ENCODE data around the gene VWDE. TPM values are rescaled to one million over a fixed set of nuclear protein-coding genes. Genes with fewer than 3 reads are reported as not detected.

Gene VWDE
- total and polyA plus RNA-seq, 10 donors: 0.13 to 0.97 (median 0.60) TPM; not detected in 3

GRCh38 chr7:12440229-12440628 is 36.6 kb upstream of the VWDE start:
- no peak for DNase-seq
- Histone ChIP-seq H3K9me3 (no peaks in the 10 kb centered on the region), H3K4me3 (no peak overlapping the region), H3K4me1 (no peaks in the 10 kb centered on the region), H3K36me3 (no peaks in the 10 kb centered on the region), H3K27me3 (replicated peaks in 1 of 7) (no peaks in the 10 kb centered on the region), H3K27ac (no peak overlapping the region)
- intact Hi-C loops (cut with DNase I; ENCODE audit: low total_unique reads): no loop called here
- WGBS, 5 donors: 88 to 89% (median 89%) methylated on average over 5 of the region's 5 CpGs
- TF ChIP-seq POLR2AphosphoS5 (IDR thresholded peaks at IDR 0.05) (no peak), CTCF (IDR thresholded peaks at IDR 0.05 in 8 of 11, conservative IDR thresholded peaks at IDR 0.05 in 3 of 11) (no peak), POLR2A (IDR thresholded peaks at IDR 0.05) (no peak)

GRCh38 chr7:12436896-12437535 is 33.4 kb upstream of the VWDE start:
- DNase-seq: no peak
- 43 to 58% (median 49%) methylated on average over 7 of the region's 7 CpGs for WGBS, 5 donors

GRCh38 chr7:12436126-12436525 is 32.5 kb upstream of the VWDE start:
- intact Hi-C loops (cut with DNase I; ENCODE audit: low total_unique reads): no loop called here
- Histone ChIP-seq H3K9me3 (no peaks in the 10 kb centered on the region), H3K27ac (no peak overlapping the region)

More at GRCh38 chr7:12436896-12437535, 33.4 kb upstream of the VWDE start:
- no peak overlapping the region for H3K27ac ChIP-seq
- peaks cover 0 to 3% (median 0%) of the 10 kb centered on the region in 7 donors for H3K27me3 ChIP-seq (replicated peaks in 1 of 7)
- TF ChIP-seq POLR2A (IDR thresholded peaks at IDR 0.05) (no peak), CTCF (IDR thresholded peaks at IDR 0.05 in 8 of 11, conservative IDR thresholded peaks at IDR 0.05 in 3 of 11) (no peak)
- no peaks in the 10 kb centered on the region for H3K9me3 ChIP-seq
- intact Hi-C loops (cut with DNase I; ENCODE audit: low total_unique reads): no loop called here
- H3K36me3 ChIP-seq: no peaks in the 10 kb centered on the region
- no peak overlapping the region for H3K4me3 ChIP-seq
- H3K4me1 ChIP-seq: no peaks in the 10 kb centered on the region

More at GRCh38 chr7:12436126-12436525, 32.5 kb upstream of the VWDE start:
- Histone ChIP-seq H3K4me1 (no peaks in the 10 kb centered on the region), H3K4me3 (no peak overlapping the region), H3K27me3 (replicated peaks in 1 of 7) (peaks cover 0 to 12% (median 0%) of the 10 kb centered on the region in 7 donors), H3K36me3 (no peaks in the 10 kb centered on the region)
- TF ChIP-seq CTCF (IDR thresholded peaks at IDR 0.05 in 8 of 11, conservative IDR thresholded peaks at IDR 0.05 in 3 of 11) (no peak), POLR2A (IDR thresholded peaks at IDR 0.05) (no peak), POLR2AphosphoS5 (IDR thresholded peaks at IDR 0.05) (no peak)
- no peak for DNase-seq
